Measurements from ENCODE around the gene SH3BP2. TPM values are rescaled to one million over a fixed set of nuclear protein-coding genes. Genes with fewer than 3 reads are reported as not detected.
"Not testable (repeated sequence)": the region's sequence is repeated elsewhere in the genome, so short reads cannot be mapped to it uniquely, and the experiment has no call there.

The SH3BP2 gene
- total RNA-seq, 1 donor from 2014 or later: 43.2 TPM

DNA sequence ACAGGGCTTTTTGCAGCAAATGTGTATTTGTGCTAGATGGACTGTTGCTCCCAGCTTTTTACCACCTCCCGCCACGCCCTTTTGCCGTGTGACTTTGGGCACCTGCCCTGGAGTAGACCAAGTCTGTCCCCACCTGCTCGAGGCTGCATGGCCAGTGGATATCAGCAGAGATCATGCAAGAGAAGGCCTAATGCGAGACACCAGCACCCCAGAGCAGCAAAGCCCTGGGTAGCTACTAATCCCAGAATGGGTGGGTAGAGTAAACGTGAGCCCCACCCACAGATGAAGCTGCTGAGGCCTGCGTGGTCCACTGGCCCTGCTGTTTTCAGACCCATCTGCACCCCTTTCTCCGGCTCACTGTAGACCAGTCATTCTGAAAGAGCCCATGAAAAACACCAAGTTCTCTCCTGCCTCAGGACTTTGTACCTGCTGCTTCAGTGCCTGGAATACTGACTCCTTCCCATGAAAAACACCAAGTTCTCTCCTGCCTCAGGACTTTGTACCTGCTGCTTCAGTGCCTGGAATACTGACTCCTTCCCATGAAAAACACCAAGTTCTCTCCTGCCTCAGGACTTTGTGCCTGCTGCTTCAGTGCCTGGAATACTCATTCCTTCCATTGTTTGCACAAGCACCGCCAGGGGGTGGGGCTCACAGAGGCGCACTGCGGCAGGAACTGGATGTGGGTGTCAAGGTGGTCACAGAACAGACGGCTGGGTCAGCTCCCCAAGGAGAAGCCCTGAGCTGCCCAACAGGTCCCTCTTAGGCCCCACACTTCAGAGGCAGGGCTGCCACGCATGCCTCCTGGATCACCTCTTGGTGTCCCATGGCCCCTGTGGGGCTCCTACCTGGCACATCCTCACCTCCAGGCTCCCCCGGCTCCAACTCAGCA, 31.6 kb upstream of the SH3BP2 start:
- H3K9me3 Mint-ChIP-seq: no peaks in the 10 kb centered on the region
- DNase-seq (no peak), ATAC-seq (ENCODE audit: low read depth) (no peak)
- ChIA-PET CTCF (interaction anchor here (0.8 to 0.9 kb wide), 2 partner anchors 15 to 163 kb away, joined by 3 read pairs; no protein-coding TSS in a partner anchor), POLR2A (interaction anchor here (1.0 to 1.2 kb wide), 2 partner anchors 92 to 202 kb away, joined by 9 to 13 read pairs; partner anchors contain the start of gene GRK4)
- intact Hi-C loops (cut with micrococcal nuclease): loop anchor here (5.0 kb wide), 2 partner anchors 164 to 201 kb away; partner anchors contain the start of genes GRK4 and NOP14
- no peaks in the 10 kb centered on the region for H3K36me3 Mint-ChIP-seq (ENCODE audit: low read depth)
- H3K27me3 Mint-ChIP-seq: no peaks in the 10 kb centered on the region
- H3K4me1 Mint-ChIP-seq: peaks cover 23% of the 10 kb centered on the region
- H3K4me3 Mint-ChIP-seq: no peak overlapping the region
- no peak for TF ChIP-seq CTCF (IDR thresholded peaks at IDR 0.05)
- no peak overlapping the region for H3K27ac Mint-ChIP-seq

DNA sequence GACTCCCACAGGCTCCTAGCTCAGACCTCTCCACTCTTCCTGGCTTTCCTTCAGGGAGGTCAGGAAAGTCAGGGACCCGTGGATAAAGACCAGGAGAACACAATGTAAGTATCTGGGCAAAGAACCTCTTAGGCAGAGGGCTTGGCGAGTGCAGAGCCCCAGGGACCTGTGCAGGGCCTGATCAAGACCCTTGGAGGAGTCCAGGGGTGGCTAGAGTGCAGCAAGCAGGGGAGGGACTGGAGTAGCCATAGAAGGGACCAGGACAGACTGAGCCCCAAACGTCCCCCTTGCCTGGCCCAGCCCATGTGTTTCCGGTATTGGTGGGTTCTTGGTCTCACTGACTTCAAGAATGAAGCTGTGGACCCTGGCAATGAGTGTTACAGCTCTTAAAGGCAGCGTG, 30.8 kb upstream of the SH3BP2 start:
- no peak for TF ChIP-seq CTCF (IDR thresholded peaks at IDR 0.05)
- Mint-ChIP-seq H3K27me3 (no peaks in the 10 kb centered on the region), H3K9me3 (no peaks in the 10 kb centered on the region), H3K4me1 (peaks cover 18% of the 10 kb centered on the region), H3K36me3 (ENCODE audit: low read depth) (no peaks in the 10 kb centered on the region), H3K27ac (no peak overlapping the region), H3K4me3 (no peak overlapping the region)
- CTCF ChIA-PET: no interaction called here
- POLR2A ChIA-PET: interaction anchor here (0.6 to 1.4 kb wide), 5 partner anchors 13 to 202 kb away, joined by 3 to 13 read pairs (median 4); partner anchors contain the start of gene GRK4
- no peak for ATAC-seq (ENCODE audit: low read depth)
- DNase-seq: no peak
- intact Hi-C loops (cut with micrococcal nuclease): loop anchor here (5.0 kb wide), 2 partner anchors 165 to 200 kb away; partner anchors contain the start of genes GRK4 and NOP14

DNA sequence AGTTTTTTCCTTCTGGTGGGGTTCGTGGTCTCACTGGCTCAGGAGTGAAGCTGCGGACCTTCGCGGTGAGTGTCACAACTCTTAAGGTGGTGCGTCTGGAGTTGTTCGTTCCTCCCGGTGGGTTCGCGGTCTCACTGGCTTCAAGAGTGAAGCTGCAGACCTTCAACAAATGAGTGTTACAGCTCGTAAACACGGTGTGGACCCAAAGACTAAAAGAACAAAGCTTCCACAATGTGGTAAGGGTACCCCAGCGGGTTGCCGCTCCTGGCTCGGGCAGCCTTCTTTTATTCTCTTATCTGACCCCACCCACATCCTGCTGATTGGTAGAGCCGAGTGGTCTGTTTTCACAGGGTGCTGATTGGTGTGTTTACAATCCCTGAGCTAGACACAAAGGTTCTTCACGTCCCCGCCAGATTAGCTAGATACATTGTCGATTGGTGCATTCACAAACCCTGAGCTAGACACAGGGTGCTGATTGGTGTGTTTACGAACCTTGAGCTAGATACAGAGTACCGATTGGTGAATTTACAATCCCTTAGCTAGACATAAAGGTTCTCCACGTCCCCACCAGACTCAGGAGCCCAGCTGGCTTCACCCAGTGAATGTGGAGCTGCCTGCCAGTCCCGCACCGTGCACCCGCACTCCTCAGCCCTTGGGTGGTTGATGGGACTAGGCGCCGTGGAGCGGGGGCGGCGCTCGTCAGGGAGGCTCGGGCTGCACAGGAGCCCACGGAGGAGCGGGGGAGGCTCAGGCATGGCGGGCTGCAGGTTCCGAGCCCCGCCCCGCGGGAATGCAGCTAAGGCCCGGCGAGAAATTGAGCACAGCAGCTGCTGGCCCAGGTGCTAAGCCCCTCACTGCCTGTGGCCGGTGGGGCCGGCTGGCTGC, 30.2 kb upstream of the SH3BP2 start:
- intact Hi-C loops (cut with micrococcal nuclease): loop anchor here (5.0 kb wide), 2 partner anchors 165 to 200 kb away; partner anchors contain the start of genes GRK4 and NOP14
- H3K27me3 Mint-ChIP-seq; H3K4me3 Mint-ChIP-seq; H3K36me3 Mint-ChIP-seq (ENCODE audit: low read depth); ATAC-seq (ENCODE audit: low read depth); DNase-seq; H3K9me3 Mint-ChIP-seq; H3K27ac Mint-ChIP-seq: not testable (repeated sequence)
- H3K4me1 Mint-ChIP-seq: peaks cover 16% of the 10 kb centered on the region
- ChIA-PET CTCF (interaction anchor here (0.6 to 2.0 kb wide), 9 partner anchors 16 to 199 kb away, joined by 3 to 8 read pairs (median 3); no protein-coding TSS in a partner anchor), POLR2A (interaction anchor here (0.6 to 1.9 kb wide), 11 partner anchors 12 to 201 kb away, joined by 3 to 13 read pairs (median 4); partner anchors contain the start of genes GRK4, NOP14 and SH3BP2)

- H3K27ac Mint-ChIP-seq: no peak overlapping the region
- intact Hi-C loops (cut with micrococcal nuclease): loop anchor here (5.0 kb wide), 2 partner anchors 166 to 199 kb away; partner anchors contain the start of genes GRK4 and NOP14
Measured at GRCh38 chr4:2763511-2763967, 29.3 kb upstream of the SH3BP2 start.

More at GRCh38 chr4:2763511-2763967, 29.3 kb upstream of the SH3BP2 start:
- POLR2A ChIA-PET: interaction anchor here (0.7 to 3.6 kb wide), 11 partner anchors 18 to 199 kb away, joined by 3 to 17 read pairs (median 4); partner anchors contain the start of genes GRK4, NOP14 and SH3BP2
- Mint-ChIP-seq H3K4me3 (peak overlapping the region; percentile 84), H3K4me1 (peaks cover 16% of the 10 kb centered on the region), H3K9me3 (no peaks in the 10 kb centered on the region), H3K36me3 (ENCODE audit: low read depth) (no peaks in the 10 kb centered on the region), H3K27me3 (no peaks in the 10 kb centered on the region)
- no peak for TF ChIP-seq CTCF (IDR thresholded peaks at IDR 0.05)
- CTCF ChIA-PET: interaction anchor here (0.6 to 2.0 kb wide), 14 partner anchors 17 to 199 kb away, joined by 3 to 8 read pairs (median 3); no protein-coding TSS in a partner anchor
- ATAC-seq (ENCODE audit: low read depth) (no peak), DNase-seq (no peak)

All from activated B cell treated with CpG ODN at 0.5 μM for 24 hours (primary cell).